ENCODE measurements around the gene FADS3. TPM values are rescaled to one million over a fixed set of nuclear protein-coding genes. Genes with fewer than 3 reads are reported as not detected.

Gene FADS3
- total RNA-seq, 1 donor: 35.9 TPM

GRCh38 chr11:61847914-61848581 is 43.3 kb downstream of the FADS3 start:
- no peak for DNase-seq (ENCODE audit: low read depth)
- TF ChIP-seq, protein P1, sequence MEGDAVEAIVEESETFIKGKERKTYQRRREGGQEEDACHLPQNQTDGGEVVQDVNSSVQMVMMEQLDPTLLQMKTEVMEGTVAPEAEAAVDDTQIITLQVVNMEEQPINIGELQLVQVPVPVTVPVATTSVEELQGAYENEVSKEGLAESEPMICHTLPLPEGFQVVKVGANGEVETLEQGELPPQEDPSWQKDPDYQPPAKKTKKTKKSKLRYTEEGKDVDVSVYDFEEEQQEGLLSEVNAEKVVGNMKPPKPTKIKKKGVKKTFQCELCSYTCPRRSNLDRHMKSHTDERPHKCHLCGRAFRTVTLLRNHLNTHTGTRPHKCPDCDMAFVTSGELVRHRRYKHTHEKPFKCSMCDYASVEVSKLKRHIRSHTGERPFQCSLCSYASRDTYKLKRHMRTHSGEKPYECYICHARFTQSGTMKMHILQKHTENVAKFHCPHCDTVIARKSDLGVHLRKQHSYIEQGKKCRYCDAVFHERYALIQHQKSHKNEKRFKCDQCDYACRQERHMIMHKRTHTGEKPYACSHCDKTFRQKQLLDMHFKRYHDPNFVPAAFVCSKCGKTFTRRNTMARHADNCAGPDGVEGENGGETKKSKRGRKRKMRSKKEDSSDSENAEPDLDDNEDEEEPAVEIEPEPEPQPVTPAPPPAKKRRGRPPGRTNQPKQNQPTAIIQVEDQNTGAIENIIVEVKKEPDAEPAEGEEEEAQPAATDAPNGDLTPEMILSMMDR (IDR thresholded peaks at IDR 0.05; ENCODE audit: insufficient read depth, low read length): no peak
- no peak overlapping the region for H3K4me3 ChIP-seq (ENCODE audit: low read depth, low read length)

- DNase-seq (ENCODE audit: low read depth): no peak
- no peak overlapping the region for H3K4me3 ChIP-seq (ENCODE audit: low read depth, low read length)
- TF ChIP-seq, protein P1 (IDR thresholded peaks at IDR 0.05; ENCODE audit: insufficient read depth, low read length): no peak
These were observed 44.9 kb downstream of the FADS3 start for GRCh38 chr11:61846362-61847020.

- TF ChIP-seq, protein P1 (IDR thresholded peaks at IDR 0.05; ENCODE audit: insufficient read depth, low read length): no peak
- DNase-seq (ENCODE audit: low read depth): no peak
- H3K4me3 ChIP-seq (ENCODE audit: low read depth, low read length): no peak overlapping the region
These were observed 46.3 kb downstream of the FADS3 start for GRCh38 chr11:61844909-61845565.

GRCh38 chr11:61842528-61842820 is 48.9 kb downstream of the FADS3 start:
- TF ChIP-seq, protein P1 (IDR thresholded peaks at IDR 0.05; ENCODE audit: insufficient read depth, low read length): no peak
- H3K4me3 ChIP-seq (ENCODE audit: low read depth, low read length): no peak overlapping the region
- no peak for DNase-seq (ENCODE audit: low read depth)

DNA sequence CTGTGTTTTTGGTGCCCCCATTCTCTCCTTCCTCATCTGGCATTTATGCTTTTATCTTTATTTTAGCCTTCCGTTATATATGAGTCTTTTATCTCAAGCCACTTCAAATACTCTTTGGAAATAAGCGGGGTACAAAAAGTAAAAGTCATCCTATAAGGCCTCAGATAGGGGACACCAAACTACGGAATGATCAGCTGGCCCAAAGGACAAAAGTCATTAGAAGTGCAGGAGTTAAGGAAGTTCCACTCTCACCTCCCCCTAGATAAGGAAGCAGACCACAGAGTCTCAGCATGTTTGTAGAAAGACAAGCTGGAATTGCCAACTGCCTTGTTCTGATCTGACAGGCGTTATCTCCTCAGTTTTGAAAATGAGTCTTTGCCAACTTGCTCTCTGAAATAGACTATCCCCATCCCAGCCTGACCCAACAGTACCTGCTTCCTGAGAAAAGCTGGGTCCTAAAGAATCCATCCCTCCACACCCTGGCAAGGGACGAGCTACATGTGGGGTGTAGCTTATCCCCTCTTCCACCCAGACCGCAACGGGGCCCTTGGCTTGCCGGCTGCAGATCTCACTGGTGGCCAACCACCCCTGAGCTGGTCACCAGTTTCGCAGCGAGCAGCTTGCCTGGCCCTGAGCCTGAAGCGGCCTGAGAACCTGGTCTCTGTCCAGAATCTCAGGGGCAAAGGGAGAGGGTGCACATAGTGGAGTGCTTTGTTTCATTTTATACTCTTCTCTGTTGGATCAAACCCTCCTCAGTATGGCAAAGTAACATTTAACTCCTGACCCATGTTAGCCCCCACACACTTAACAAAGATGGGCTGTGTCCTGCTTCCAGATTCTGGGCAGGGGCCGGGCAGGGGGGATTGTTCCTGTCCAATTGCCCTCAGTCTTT is 49.5 kb downstream of the FADS3 start:
- TF ChIP-seq, protein P1 (IDR thresholded peaks at IDR 0.05; ENCODE audit: insufficient read depth, low read length): no peak
- no peak overlapping the region for H3K4me3 ChIP-seq (ENCODE audit: low read depth, low read length)
- no peak for DNase-seq (ENCODE audit: low read depth)

- no peak overlapping the region for H3K4me3 ChIP-seq (ENCODE audit: low read depth, low read length)
- no peak for DNase-seq (ENCODE audit: low read depth)
- TF ChIP-seq, protein P1 (IDR thresholded peaks at IDR 0.05; ENCODE audit: insufficient read depth, low read length): no peak
These were observed 51.0 kb downstream of the FADS3 start for GRCh38 chr11:61840371-61840770.

All from fibroblast of the aortic adventitia (primary cell).